Measurements from ENCODE around the gene OLIG1. TPM values are rescaled to one million over a fixed set of nuclear protein-coding genes. Genes with fewer than 3 reads are reported as not detected.
A peak's percentile ranks its signal among the peaks of the same experiment; 100 is the strongest.

OLIG1 gene
- total and polyA plus RNA-seq, 2 of the 4 experiments (the other 2 are of a cell fraction): not detected

- no peak overlapping the region for H4K5ac ChIP-seq (ENCODE audit: low read depth, low read length)
- peaks cover 2% of the 10 kb centered on the region; the same call in 1 of the 2 replicates for H3K4me1 ChIP-seq (ENCODE audit: control insufficient read depth, insufficient read depth, low read length)
- in situ Hi-C loops (cut with MboI; ENCODE audit: low sequenced_read_pairs): no loop called here
- intact Hi-C loops (cut with micrococcal nuclease): no loop called here
- no peaks in the 10 kb centered on the region; the same call in 1 of the 2 replicates for H4K20me1 ChIP-seq (ENCODE audit: insufficient read depth, low read length)
- H3K9me3 ChIP-seq (ENCODE audit: control insufficient read depth, insufficient read depth, low read length): no peaks in the 10 kb centered on the region
- no peak for ATAC-seq (ENCODE audit: low read depth)
- no peak overlapping the region for H3K4me2 ChIP-seq (ENCODE audit: low read depth, low read length)
- H2BK5ac ChIP-seq (ENCODE audit: low read depth, low read length, poor library complexity, severe bottlenecking): no peak overlapping the region
- H3K9ac ChIP-seq (ENCODE audit: low read depth, low read length): no peak overlapping the region
- H4K91ac ChIP-seq (ENCODE audit: insufficient read depth, low read depth, low read length): no peak overlapping the region
- H2AK9ac ChIP-seq (replicated peaks; ENCODE audit: low read depth, low read length, poor library complexity): no peak overlapping the region
- no peaks in the 10 kb centered on the region for H3K36me3 ChIP-seq (ENCODE audit: control insufficient read depth, insufficient read depth, low read length)
- no peak overlapping the region for H2BK120ac ChIP-seq (ENCODE audit: low read depth, low read length)
- no peaks in the 10 kb centered on the region for H3K79me1 ChIP-seq (ENCODE audit: low read depth in 1 of 2, low read length in 2 of 2)
- no peak overlapping the region for H2AK5ac ChIP-seq (ENCODE audit: low read depth, low read length)
- H3K27ac ChIP-seq (ENCODE audit: insufficient read depth, low read length): no peak overlapping the region
- H3K4me3 ChIP-seq (ENCODE audit: insufficient read depth, low read depth, low read length): no peak overlapping the region
- no peak overlapping the region for H3K23ac ChIP-seq (ENCODE audit: low read depth, low read length)
- no TSS peak for BruUV-seq (replicated peaks)
- no peak overlapping the region for H3K18ac ChIP-seq (ENCODE audit: low read depth, low read length)
- dilution Hi-C loops (cut with HindIII; ENCODE audit: low sequenced_read_pairs, unreplicated experiment): no loop called here
- no CpG with 5 or more reads among the region's 3 CpGs for WGBS, 2 experiments (ENCODE audit: extremely low coverage in 2 of 2, insufficient read length in 1 of 2)
- no peak overlapping the region for H4K8ac ChIP-seq (ENCODE audit: low read depth in 2 of 2, low read length in 2 of 2)
- no peak overlapping the region for H3K56ac ChIP-seq (ENCODE audit: extremely low read depth, insufficient read depth, low read length)
- ChIA-PET POLR2A (ENCODE audit: unreplicated experiment) (no interaction called here), CTCF (no interaction called here)
- DNase-seq: no peak
- H3K27me3 ChIP-seq (ENCODE audit: control insufficient read depth, insufficient read depth, low read length): peaks cover 29% of the 10 kb centered on the region
- H3K4ac ChIP-seq (ENCODE audit: low read depth, low read length): no peak overlapping the region
- TF ChIP-seq CEBPB (IDR thresholded peaks at IDR 0.05; ENCODE audit: low read depth, low read length): no peak
- TF ChIP-seq NFE2L2 (IDR thresholded peaks at IDR 0.05; ENCODE audit: low read depth, low read length): no peak
- no peak for TF ChIP-seq MAFK (IDR thresholded peaks at IDR 0.05; ENCODE audit: low read depth, low read length)
- TF ChIP-seq FOS (IDR thresholded peaks at IDR 0.05; ENCODE audit: low read depth, low read length): no peak
- TF ChIP-seq CHD1 (IDR thresholded peaks at IDR 0.05; ENCODE audit: low read depth, low read length): no peak
- TF ChIP-seq RCOR1 (IDR thresholded peaks at IDR 0.05; ENCODE audit: insufficient replicate concordance, low read length): no peak
- no peak for TF ChIP-seq MAZ (IDR thresholded peaks at IDR 0.05; ENCODE audit: borderline replicate concordance, low read depth, low read length)
- TF ChIP-seq POLR2A (IDR thresholded peaks at IDR 0.05; ENCODE audit: low read depth, low read length): no peak
- TF ChIP-seq RAD21 (IDR thresholded peaks at IDR 0.05; ENCODE audit: low read length): no peak
- no peak overlapping the region for H2BK20ac ChIP-seq (ENCODE audit: low read depth, low read length)
- H2AFZ ChIP-seq (replicated peaks; ENCODE audit: low read length, poor library complexity): peak overlapping the region; percentile 30
- H3K9me1 ChIP-seq (ENCODE audit: insufficient read depth, low read length): no peaks in the 10 kb centered on the region
- H2BK15ac ChIP-seq (ENCODE audit: low read depth, low read length): no peak overlapping the region
- no peak overlapping the region for H3K14ac ChIP-seq (replicated peaks; ENCODE audit: low read depth, low read length)
Observed at GRCh38 chr21:33080376-33080775, 10.4 kb downstream of the OLIG1 start.
